ENCODE data around the gene RAB25.

- TF ChIP-seq EZH2 (IDR thresholded peaks at IDR 0.05; ENCODE audit: insufficient read depth, low read length) = no peak
- TF ChIP-seq CTCF (IDR thresholded peaks at IDR 0.05; ENCODE audit: insufficient read depth, low read depth, low read length) = no peak
Measured at GRCh38 chr1:156074661-156075060, 13.7 kb downstream of the RAB25 start.

Data from astrocyte (in vitro differentiated cells and primary cell).